GM21515 (cell line): ENCODE results near the gene ZNF746.

ENCODE experiments used
- ATAC-seq: cut with Tn5 transposase; IDR thresholded peaks from one replicate; pipeline ENCODE4 v1.9.1; 2021; ENCODE audit not compliant: unreplicated experiment

ZNF746 gene

GRCh38 chr7:149430192-149430591, 67.4 kb downstream of the ZNF746 start:
- no peak for ATAC-seq

- no peak for ATAC-seq
Measured at GRCh38 chr7:149427893-149428292, 69.7 kb downstream of the ZNF746 start.

GRCh38 chr7:149427096-149427680, 70.4 kb downstream of the ZNF746 start:
- no peak for ATAC-seq

DNA sequence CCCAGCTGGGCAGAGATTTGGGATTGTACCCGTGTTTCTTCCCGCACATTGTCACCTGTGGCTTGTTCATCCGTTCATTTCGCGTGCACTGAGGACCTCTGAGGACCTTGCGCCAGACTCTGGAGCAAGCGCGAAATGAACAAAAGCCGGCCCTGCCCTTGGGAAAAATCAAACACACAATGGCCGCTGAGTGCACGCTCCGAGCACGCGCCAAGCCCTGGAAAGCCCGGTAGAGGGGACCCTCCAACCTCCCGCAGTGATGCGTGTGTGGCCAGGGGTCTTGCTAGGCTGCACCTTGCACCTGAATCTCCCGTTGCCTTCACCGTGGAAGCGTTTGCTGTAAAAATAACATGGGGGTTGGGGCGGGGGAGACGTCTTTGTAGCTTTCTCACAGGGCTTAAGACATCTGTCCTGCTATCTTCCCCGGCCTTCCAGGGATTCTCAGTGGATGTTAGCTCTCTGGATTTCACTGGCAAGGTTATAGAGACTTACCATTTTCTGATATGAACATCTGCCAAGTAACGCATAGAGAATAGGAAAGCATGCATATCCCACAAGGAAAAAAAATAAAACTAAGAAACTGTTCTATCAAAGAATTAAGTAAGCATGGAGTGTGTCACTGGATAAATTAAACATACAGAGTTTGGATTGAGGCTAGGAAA, 74.0 kb downstream of the ZNF746 start:
- ATAC-seq, result no peak

- peak; percentile 10 for ATAC-seq
Measured at GRCh38 chr7:149422914-149423301, 74.7 kb downstream of the ZNF746 start.
